Loucy (cell line): ENCODE measurements around the gene PLEKHH2.

Experiments used
- CTCF ChIP-seq: fragments of 200-600 bp; sonication (generic); conservative IDR thresholded peaks from 2 replicates; pipeline ENCODE4 v1.5.1; 2014; ENCODE audit warnings: mild to moderate bottlenecking, antibody characterized with exemption, low read length
- EZH2phosphoT487 ChIP-seq: fragments of 200-600 bp; IDR thresholded peaks from 2 replicates; pipeline ENCODE4 v1.6.1; 2018; ENCODE audit warnings: antibody characterized with exemption, mild to moderate bottlenecking, moderate library complexity, borderline replicate concordance

GRCh38 chr2:43634604-43635306 is 2.3 kb upstream of the PLEKHH2 start:
- TF ChIP-seq CTCF (no peak), EZH2phosphoT487 (no peak)
